Activated naive CD8-positive, alpha-beta T cell treated with anti-CD3 and anti-CD28 coated beads, Interleukin-2, amount 50 U/mL, for 24 hours (primary cell): ENCODE measurements around the gene CTTN.

Experiments used
- ATAC-seq: fragments of 150-1000 bp; cut with Tn5 transposase; one replicate; pipeline ENCODE4 v1.10.0; 2021
- DNase-seq: peaks from one replicate; pipeline ENCODE4 v3.0.0; 2021
- H3K27ac Mint-ChIP-seq: one replicate; pipeline ENCODE4 v1.8.0; 2021; ENCODE audit warnings: mild to moderate bottlenecking, mixed read lengths
- H3K27me3 Mint-ChIP-seq: one replicate; pipeline ENCODE4 v1.8.0; 2021; ENCODE audit warnings: mixed read lengths
- H3K36me3 Mint-ChIP-seq: one replicate; pipeline ENCODE4 v1.8.0; 2021; ENCODE audit warnings: low read depth, mixed read lengths
- H3K4me1 Mint-ChIP-seq: one replicate; pipeline ENCODE4 v1.8.0; 2021; ENCODE audit warnings: mixed read lengths
- H3K4me3 Mint-ChIP-seq: one replicate; pipeline ENCODE4 v1.8.0; 2021; ENCODE audit warnings: mild to moderate bottlenecking, moderate library complexity, mixed read lengths
- H3K9me3 Mint-ChIP-seq: one replicate; pipeline ENCODE4 v1.8.0; 2021; ENCODE audit warnings: mixed read lengths

CTTN gene

DNA sequence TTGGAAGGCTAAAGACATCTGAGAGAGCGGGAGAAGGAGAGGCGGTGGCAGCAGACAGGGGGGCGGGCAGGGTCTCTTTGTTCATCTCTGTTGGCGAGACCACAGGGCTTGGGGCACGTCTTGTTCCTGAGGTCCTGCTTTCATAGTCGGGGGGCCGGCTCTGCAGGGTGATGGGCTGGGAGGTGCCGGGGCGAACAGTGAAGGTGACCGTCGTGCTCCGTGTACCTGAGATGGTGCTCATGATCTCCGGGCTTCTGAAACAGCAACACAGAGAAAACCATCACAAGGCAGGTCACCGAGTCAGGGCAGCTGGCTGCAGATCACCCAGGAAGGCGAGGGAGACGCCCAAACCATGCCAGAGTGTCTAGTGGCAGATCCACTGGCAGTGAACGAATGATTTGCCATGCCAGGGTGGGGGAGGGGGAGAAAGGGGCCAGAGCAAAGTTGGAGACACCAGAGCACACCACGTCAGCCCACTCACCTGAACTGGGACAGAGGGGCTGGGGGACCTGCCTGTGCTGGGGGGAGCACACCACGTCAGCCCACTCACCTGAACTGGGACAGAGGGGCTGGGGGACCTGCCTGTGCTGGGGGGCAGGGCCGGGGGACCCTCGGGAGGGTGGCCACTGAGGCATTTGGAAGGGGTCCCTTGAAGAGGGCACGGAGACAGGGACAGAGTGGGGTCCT, 75.0 kb downstream of the CTTN start:
- Mint-ChIP-seq H3K4me1 (peaks cover 3% of the 10 kb centered on the region), H3K9me3 (no peaks in the 10 kb centered on the region), H3K4me3 (no peak overlapping the region), H3K36me3 (no peaks in the 10 kb centered on the region), H3K27me3 (peaks cover 3% of the 10 kb centered on the region), H3K27ac (no peak overlapping the region)
- ATAC-seq (no peak), DNase-seq (no peak)

DNA sequence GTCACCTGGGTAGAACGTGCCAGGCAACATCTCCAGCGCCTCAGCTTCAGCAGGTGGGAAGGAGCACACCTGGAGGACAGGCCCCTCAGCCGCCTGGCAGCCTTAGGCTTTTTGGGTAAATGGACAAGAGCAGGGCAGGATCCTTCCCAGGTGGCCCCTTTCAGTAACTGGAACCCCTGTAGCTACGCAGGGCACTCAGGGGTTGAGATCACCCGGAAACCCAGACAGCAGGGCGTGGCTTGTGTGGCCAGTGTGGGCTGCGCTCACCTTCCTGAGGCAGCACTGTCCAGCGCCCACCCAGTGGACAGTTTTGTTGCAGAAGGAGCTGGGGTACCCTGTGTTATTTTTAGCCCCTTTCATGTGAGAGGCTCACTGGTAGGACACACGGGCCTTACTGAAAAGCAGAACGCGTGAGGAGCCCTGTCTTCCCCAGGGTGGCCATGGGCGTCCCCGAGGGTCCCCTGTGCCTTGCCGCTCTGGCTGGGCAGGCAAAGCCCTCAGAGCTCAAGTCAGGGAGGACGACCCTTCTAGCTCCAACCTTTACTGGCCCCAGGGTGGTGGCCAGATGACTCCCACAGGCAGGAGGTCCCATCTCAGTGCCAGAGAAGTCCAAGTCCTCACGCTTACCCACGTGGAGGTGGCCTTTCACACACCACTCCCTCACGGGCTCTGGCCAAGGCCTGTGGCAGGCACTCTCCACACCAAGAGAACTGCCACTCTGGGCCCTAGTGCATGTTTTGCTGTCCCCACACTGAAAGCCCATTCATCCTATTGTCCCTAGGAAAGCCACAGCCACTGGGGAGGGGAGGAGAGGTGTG, 75.8 kb downstream of the CTTN start:
- Mint-ChIP-seq H3K4me1 (peaks cover 3% of the 10 kb centered on the region), H3K36me3 (no peaks in the 10 kb centered on the region), H3K27ac (no peak overlapping the region), H3K4me3 (no peak overlapping the region), H3K9me3 (no peaks in the 10 kb centered on the region), H3K27me3 (peaks cover 3% of the 10 kb centered on the region)
- no peak for ATAC-seq
- no peak for DNase-seq

DNA sequence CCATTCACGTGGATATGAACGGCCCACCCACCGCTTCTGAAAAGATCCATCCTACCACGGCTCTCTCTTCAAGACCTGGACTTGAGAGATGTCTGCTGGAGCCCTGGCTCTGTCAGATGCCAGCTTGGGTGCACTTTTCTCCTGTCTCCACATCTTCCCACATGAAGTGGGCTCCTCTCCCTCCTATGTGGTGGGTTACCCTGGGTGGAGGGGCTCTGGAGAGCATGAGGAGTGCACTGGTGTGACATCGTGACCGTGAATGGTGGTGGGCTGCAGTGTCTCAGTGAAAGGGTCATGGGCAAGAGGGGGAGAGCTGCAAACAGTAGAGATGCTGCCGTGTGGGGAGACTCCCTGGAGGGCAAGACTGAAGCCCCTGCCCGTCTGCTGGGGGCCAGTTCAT, 76.4 kb downstream of the CTTN start:
- DNase-seq (no peak), ATAC-seq (no peak)
- peaks cover 3% of the 10 kb centered on the region for H3K27me3 Mint-ChIP-seq
- no peak overlapping the region for H3K4me3 Mint-ChIP-seq
- peaks cover 3% of the 10 kb centered on the region for H3K4me1 Mint-ChIP-seq
- no peaks in the 10 kb centered on the region for H3K36me3 Mint-ChIP-seq
- no peak overlapping the region for H3K27ac Mint-ChIP-seq
- H3K9me3 Mint-ChIP-seq = no peaks in the 10 kb centered on the region

DNA sequence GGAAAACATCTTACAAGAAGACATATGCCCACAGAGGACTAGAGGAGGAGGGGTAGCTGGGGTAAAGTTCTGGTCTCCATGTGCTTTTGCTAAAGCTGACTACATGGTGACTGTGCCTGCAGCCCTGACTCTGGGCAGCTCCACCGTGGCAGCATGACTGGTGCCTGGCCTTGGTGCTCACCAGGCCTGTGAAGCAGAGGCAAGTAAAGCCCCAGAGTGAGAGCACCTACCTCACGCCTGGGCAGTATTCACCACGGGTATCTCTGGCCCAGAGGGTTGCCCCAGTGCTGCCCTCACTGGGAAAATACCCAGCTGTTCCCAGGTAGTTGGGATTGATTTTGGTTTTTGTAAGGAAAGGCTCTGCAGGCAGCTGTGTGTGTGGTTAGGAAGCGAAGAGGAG, 78.3 kb downstream of the CTTN start:
- ATAC-seq (no peak), DNase-seq (no peak)
- Mint-ChIP-seq H3K27ac (no peak overlapping the region), H3K27me3 (peaks cover 1% of the 10 kb centered on the region), H3K9me3 (no peaks in the 10 kb centered on the region), H3K4me3 (no peak overlapping the region), H3K4me1 (no peaks in the 10 kb centered on the region), H3K36me3 (no peaks in the 10 kb centered on the region)

DNA sequence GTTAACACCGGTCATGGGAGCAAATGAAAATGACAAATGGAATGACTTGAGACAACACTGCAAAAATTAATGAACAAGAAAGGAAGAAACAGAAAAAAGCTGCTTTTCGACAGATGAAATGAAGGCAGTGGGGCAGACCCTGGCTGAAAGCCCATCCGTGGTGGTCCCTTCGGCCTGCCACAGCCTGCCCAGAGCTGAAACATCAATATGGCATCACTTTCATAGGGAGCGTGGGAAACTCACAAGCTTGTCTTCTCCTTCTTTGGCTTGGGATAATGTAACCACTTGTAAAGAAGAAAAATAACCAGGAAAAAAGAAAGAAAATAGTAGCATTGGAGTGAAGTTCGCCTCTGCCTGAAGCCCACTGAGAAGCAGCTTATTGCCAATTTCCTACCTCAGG, 78.8 kb downstream of the CTTN start:
- Mint-ChIP-seq H3K27ac (no peak overlapping the region), H3K9me3 (no peaks in the 10 kb centered on the region), H3K27me3 (peaks cover 1% of the 10 kb centered on the region), H3K4me1 (no peaks in the 10 kb centered on the region), H3K36me3 (no peaks in the 10 kb centered on the region), H3K4me3 (no peak overlapping the region)
- DNase-seq (no peak), ATAC-seq (no peak)

DNA sequence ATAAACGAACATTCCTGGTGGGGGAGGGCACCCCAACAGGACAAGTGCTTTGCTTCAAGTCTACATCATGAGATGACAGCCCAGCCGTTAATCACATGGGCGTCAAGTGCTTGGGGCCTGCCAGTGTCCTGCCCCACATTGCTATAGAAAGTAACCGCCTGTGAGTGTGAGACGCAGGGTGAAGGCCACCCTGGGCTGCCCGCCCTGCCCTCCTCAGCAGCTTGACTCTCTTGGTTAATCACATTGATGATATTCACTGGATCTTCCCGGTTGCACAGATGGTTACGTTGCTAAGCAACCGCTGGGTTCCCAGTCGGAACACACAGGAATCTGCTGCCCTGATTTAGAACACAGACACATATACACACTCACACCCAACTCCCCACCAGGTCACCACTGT, 79.3 kb downstream of the CTTN start:
- peaks cover 1% of the 10 kb centered on the region for H3K27me3 Mint-ChIP-seq
- H3K4me1 Mint-ChIP-seq = no peaks in the 10 kb centered on the region
- no peak overlapping the region for H3K4me3 Mint-ChIP-seq
- no peak for ATAC-seq
- no peaks in the 10 kb centered on the region for H3K36me3 Mint-ChIP-seq
- DNase-seq = no peak
- no peak overlapping the region for H3K27ac Mint-ChIP-seq
- H3K9me3 Mint-ChIP-seq = no peaks in the 10 kb centered on the region

DNA sequence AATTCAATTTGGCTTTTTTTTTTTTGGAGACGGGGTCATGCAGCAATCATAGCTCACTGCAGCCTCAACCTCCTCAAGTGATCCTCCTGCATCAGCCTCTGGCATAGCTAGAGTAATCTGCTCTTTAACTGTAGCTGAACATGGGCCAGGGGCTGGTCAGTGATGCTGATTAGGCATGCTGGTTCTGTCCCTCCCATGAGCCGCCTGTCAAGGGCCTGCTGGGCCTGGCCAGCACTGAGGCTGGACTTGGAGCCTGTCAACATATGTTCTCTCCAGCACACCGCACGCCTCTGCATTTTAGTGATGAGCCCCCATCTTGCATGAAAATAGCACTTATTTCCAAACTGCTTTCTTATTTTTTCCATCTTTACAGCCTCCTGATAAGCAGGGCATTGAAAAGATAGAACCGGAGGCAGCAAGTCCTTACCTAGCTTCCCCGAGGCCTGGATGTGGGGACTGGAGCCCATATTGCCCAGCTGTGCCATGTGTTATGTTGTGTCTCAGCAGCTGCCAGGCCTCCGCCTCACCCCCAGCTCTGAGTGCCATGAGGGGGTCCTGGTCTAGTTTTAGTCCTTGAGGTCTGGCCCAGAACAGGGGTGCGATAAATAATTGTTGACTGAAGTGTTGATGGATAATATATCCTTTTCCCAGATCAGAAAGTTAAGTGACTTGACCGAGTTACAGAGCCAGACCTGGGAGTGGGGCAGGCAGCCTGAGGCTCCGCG, 80.0 kb downstream of the CTTN start:
- H3K27ac Mint-ChIP-seq = no peak overlapping the region
- H3K27me3 Mint-ChIP-seq = peaks cover 1% of the 10 kb centered on the region
- no peak overlapping the region for H3K4me3 Mint-ChIP-seq
- no peaks in the 10 kb centered on the region for H3K36me3 Mint-ChIP-seq
- ATAC-seq = no peak
- no peaks in the 10 kb centered on the region for H3K9me3 Mint-ChIP-seq
- no peaks in the 10 kb centered on the region for H3K4me1 Mint-ChIP-seq
- no peak for DNase-seq

DNA sequence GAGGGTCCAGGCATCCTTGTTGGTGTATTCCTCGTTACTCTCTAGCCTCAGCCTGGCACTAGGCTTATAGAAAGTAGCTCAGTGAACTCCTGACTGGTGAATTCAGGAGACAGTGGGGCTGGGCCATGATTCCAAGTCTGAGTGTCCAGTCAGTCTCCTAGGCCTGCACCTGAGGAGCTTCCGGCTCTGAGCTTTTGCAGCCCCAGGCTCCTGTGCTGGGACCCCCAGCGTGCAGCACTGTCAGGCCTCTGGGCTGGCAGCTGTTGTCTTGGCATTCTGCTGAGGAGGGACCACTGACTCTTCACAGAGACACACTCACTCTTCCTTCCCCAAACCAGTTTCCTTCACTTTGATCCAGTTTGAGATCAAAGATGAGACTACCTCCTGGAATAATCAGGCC, 82.4 kb downstream of the CTTN start:
- no peaks in the 10 kb centered on the region for H3K4me1 Mint-ChIP-seq
- H3K4me3 Mint-ChIP-seq = no peak overlapping the region
- no peaks in the 10 kb centered on the region for H3K9me3 Mint-ChIP-seq
- no peak overlapping the region for H3K27ac Mint-ChIP-seq
- no peak for ATAC-seq
- DNase-seq = no peak
- H3K36me3 Mint-ChIP-seq = no peaks in the 10 kb centered on the region
- peaks cover 1% of the 10 kb centered on the region for H3K27me3 Mint-ChIP-seq

DNA sequence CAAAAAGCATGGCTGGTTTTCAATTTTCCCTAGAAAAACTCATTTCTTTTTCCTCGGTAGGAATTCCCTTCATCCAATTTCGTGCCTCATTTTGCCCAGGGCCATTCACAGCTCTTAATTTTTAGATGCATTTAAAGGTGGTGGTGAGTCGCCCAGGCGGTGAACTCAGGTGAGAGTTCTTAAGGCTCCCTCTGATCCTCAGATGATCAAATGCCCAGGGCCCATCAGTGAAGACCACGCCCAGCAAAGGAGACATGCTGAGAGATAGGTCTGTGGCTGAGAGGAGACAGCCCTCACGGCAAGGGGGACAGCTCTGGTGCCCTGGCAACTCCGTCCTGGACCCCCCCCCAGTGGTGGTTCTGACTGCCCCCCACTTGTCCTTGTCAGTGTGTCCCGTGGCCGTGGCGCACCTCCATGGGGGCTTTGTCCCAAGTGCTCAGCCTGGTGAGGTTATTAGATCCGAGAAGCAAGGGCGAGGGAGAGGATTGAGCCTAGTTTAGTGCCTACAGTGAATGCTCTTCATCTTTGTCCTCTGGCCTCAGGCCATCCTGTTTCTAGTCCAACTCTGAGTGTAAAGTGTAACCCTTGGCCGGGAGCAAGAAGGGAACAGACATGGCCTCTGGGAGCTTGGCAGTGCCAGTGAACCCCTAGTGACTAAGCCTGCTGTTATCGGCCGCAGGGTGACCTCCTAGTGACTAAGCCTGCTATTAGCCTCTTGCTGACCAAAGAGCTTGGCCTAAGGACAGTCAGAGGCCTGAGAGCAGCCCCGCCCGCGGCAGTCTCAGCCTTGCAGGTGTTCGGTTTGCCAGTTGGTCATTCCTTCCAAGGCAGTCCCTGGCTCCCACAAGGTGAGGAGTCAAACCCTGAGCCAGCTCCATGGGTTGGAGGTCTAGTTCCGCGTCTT, 83.5 kb downstream of the CTTN start:
- no peaks in the 10 kb centered on the region for H3K9me3 Mint-ChIP-seq

DNA sequence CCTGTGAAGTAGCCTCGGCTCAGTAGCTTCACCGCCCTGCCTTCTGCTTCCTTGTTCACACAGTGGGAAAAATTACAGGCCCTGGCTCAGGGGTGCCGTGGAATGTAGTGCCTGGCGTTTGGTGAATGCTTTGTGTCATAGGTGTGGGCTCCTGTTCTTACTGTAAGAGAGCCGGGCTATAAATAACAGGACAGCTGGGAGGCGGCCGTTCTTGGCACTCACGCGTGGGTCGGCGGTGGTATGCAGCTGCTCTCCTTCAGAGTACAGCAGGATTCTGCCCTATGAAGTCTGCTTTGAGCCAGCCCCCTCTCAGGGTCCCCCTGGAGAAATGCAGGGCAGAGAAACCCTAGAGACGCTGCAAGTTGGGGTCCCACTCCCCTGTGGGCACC, 84.2 kb downstream of the CTTN start:
- Mint-ChIP-seq H3K9me3 (no peaks in the 10 kb centered on the region), H3K4me3 (no peak overlapping the region), H3K27ac (no peak overlapping the region), H3K27me3 (peaks cover 2% of the 10 kb centered on the region), H3K4me1 (no peaks in the 10 kb centered on the region), H3K36me3 (no peaks in the 10 kb centered on the region)
- no peak for ATAC-seq
- no peak for DNase-seq

More for the DNA sequence above, 83.5 kb downstream of the CTTN start:
- H3K27ac Mint-ChIP-seq = no peak overlapping the region
- no peak for ATAC-seq
- no peak overlapping the region for H3K4me3 Mint-ChIP-seq
- DNase-seq = no peak
- H3K36me3 Mint-ChIP-seq = no peaks in the 10 kb centered on the region
- no peaks in the 10 kb centered on the region for H3K4me1 Mint-ChIP-seq
- peaks cover 1% of the 10 kb centered on the region for H3K27me3 Mint-ChIP-seq

DNA sequence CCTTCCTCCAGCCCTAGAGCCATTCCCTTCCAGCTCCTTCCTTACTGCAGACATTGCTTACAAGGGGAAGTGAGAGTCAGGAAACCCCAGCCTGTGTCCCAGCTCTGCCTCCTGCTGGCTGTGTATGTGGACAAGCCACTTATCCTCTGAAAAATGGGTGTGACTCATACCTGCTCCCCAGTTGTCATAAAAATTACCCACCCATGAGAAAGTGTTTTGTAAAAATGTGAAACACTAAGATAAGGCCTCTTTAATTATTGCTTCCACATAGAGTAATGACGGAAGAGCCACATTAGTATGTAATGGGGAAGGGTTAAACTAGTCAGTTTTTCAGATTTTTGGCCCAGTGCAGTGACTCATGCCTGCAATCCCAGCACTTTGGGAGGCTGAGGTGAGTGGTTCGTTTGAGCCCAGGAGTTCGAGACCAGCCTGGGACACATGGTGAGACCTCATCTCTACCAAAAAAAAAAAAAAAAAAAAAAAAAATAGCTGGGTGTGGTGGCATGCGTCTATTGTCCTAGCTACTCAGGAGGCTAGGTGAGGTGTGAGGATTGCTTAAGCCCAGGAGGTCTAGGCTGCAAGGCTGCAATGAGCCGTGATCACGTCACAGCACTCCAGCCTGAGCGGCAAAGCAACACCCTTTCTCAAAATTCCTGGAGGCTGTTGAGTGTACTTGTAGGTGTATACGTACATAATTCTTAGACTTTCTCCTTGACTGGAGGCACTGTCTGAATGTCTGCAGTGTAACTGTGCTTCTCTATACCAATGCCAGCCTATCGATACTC, 84.9 kb downstream of the CTTN start:
- H3K4me3 Mint-ChIP-seq = no peak overlapping the region
- DNase-seq (no peak), ATAC-seq (no peak)
- no peaks in the 10 kb centered on the region for H3K9me3 Mint-ChIP-seq
- H3K27ac Mint-ChIP-seq = no peak overlapping the region
- peaks cover 3% of the 10 kb centered on the region for H3K27me3 Mint-ChIP-seq
- no peaks in the 10 kb centered on the region for H3K36me3 Mint-ChIP-seq
- no peaks in the 10 kb centered on the region for H3K4me1 Mint-ChIP-seq

DNA sequence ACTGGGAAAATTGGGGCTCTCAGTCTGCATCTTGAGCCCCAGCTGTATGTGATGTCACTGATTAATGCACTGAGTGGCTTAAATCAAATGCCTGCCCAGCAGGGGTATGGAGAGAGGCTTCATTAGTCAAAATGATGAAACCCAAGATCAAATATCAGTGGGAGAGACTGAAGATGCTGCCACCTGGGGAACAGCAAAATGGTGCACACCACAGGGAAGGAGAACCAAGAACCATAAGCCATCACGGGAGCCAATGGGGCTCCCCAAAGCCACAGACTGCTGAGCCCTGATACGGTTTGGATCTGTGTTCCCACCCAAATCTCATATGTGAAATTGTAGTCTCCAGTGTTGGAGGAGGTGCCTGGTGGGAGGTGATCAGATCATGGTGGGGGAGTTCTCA, 85.6 kb downstream of the CTTN start:
- Mint-ChIP-seq H3K27ac (no peak overlapping the region), H3K4me1 (no peaks in the 10 kb centered on the region), H3K36me3 (no peaks in the 10 kb centered on the region)

DNA sequence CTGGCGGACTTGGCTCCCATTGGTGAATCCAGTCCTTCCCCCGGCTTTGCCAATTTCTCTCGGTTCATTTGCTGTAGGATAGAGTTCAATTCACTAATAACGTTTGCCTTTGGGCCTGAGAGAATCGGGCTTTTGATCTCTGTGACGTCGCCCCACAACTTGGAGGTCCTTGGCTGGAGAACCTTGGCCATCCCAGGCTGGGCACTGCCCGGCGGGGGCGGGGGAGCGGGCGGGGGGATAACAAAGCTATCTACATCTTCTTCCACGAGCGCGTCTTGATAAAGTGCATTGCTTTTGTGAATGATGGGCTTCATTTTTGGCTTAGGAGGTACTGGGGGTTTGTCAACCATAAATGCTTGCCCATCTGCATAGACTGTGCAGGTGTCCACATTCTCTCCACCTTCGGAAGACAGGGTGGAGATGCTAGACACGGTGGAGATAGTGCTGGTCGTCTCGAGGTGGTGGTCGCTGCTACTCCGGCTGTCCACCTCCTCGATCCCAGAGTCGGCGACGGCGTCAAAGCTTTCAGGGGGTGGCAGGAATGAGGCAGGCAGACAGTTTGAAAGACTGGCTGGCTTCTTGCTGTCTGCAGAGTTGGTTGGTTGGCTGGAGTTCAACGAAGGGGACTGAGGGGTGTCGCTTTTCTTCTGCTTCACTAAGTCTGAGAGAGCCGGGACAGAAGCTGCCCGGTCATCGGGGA, 87.1 kb downstream of the CTTN start:
- no peak overlapping the region for H3K4me3 Mint-ChIP-seq
- H3K36me3 Mint-ChIP-seq = no peaks in the 10 kb centered on the region
- DNase-seq (no peak), ATAC-seq (no peak)
- peaks cover 3% of the 10 kb centered on the region for H3K4me1 Mint-ChIP-seq
- no peaks in the 10 kb centered on the region for H3K9me3 Mint-ChIP-seq
- H3K27ac Mint-ChIP-seq = no peak overlapping the region
- peaks cover 3% of the 10 kb centered on the region for H3K27me3 Mint-ChIP-seq

More for the DNA sequence above, 85.6 kb downstream of the CTTN start:
- Mint-ChIP-seq H3K27me3 (peaks cover 3% of the 10 kb centered on the region), H3K9me3 (no peaks in the 10 kb centered on the region), H3K4me3 (no peak overlapping the region)
- no peak for ATAC-seq
- DNase-seq = no peak
